ENCODE data around the gene NFIA.
A peak's percentile ranks its signal among the peaks of the same experiment; 100 is the strongest.

Gene NFIA

DNA sequence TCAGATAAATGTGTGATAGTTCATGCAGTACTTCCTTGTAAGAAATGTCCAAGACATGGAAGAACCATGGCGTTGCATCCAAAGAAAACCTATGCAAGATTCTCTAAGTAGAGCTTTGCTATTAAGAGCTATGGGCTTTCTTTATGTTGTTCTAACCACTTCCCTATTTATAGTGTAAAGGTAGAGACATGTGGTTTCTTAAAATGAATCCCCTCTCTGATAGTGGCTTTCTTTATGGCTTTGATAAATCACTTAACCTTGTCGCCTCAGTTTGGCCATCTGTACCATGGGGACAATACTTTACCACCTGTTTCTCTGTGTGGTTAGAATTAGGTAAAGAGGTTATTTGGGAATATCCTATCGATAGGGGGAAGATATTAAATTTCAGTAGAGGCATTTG is 305.5 kb downstream of the NFIA start:
- H3K4me3 ChIP-seq (ENCODE audit: low read depth, low read length), result no peak overlapping the region
- DNase-seq (ENCODE audit: low read depth), result no peak
- TF ChIP-seq, protein P1, sequence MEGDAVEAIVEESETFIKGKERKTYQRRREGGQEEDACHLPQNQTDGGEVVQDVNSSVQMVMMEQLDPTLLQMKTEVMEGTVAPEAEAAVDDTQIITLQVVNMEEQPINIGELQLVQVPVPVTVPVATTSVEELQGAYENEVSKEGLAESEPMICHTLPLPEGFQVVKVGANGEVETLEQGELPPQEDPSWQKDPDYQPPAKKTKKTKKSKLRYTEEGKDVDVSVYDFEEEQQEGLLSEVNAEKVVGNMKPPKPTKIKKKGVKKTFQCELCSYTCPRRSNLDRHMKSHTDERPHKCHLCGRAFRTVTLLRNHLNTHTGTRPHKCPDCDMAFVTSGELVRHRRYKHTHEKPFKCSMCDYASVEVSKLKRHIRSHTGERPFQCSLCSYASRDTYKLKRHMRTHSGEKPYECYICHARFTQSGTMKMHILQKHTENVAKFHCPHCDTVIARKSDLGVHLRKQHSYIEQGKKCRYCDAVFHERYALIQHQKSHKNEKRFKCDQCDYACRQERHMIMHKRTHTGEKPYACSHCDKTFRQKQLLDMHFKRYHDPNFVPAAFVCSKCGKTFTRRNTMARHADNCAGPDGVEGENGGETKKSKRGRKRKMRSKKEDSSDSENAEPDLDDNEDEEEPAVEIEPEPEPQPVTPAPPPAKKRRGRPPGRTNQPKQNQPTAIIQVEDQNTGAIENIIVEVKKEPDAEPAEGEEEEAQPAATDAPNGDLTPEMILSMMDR (conservative IDR thresholded peaks at IDR 0.05; ENCODE audit: low read depth, low read length), result no peak

DNA sequence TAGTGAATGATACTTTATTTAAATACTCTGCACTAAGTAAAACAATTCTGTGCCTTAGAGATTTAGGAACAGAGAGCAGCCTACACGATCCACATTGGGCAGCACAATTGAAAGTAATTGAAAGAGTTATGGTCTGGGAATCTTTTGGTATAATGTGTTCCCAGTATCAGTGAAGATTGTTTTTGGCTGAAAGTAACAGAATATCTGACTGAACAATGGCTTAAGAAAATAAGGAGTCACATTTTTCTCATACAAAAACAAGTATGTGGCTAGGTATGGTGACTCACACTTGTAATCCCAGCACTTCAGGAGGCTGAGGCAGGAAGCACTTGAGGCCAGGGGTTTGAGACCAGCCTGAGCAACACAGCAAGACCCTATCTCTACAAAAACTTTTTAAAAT is 306.2 kb downstream of the NFIA start:
- TF ChIP-seq, protein P1 (conservative IDR thresholded peaks at IDR 0.05; ENCODE audit: low read depth, low read length), result no peak
- no peak overlapping the region for H3K4me3 ChIP-seq (ENCODE audit: low read depth, low read length)
- peak; percentile 64 for DNase-seq (ENCODE audit: low read depth)

DNA sequence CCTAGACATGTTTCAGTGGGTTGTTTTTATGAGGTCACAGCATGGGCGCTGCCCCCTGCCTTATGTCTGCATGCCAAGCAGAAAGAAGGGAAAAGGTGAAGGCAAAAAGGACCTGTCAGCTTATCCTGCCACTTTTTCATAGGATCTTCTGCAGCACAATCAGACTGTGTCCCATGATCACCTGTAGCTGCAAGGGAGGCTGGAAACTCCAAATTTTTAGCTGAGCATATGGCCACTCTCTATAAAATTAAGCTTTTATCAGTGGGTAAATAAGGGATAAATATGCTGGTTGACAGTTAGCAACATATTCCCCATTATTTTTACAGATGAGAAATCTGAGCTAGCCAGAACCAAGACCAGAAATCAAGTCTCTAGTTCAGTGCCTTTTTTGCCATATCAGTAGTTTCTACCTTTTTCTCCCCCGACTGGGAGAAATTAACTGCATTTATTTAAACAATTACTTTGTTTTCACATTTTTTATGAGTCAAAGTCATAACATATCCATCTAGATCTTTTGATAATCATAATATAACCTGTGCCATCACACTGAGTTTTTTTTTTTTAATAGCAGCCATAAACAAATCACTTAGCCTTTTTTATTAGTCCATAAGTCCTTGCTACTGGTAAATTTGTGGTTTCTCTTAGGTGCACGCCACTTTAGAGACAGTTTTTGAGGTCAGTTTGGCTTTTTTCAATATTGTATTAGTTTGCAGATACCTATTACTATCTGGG is 307.0 kb downstream of the NFIA start:
- TF ChIP-seq, protein P1 (conservative IDR thresholded peaks at IDR 0.05; ENCODE audit: low read depth, low read length), result no peak
- H3K4me3 ChIP-seq (ENCODE audit: low read depth, low read length), result no peak overlapping the region
- no peak for DNase-seq (ENCODE audit: low read depth)

- TF ChIP-seq, protein P1 (conservative IDR thresholded peaks at IDR 0.05; ENCODE audit: low read depth, low read length), result no peak
- H3K4me3 ChIP-seq (ENCODE audit: low read depth, low read length), result no peak overlapping the region
- DNase-seq (ENCODE audit: low read depth), result no peak
These were observed 307.8 kb downstream of the NFIA start for GRCh38 chr1:61389926-61390845.

GRCh38 chr1:61391730-61392129 is 309.4 kb downstream of the NFIA start:
- TF ChIP-seq, protein P1 (conservative IDR thresholded peaks at IDR 0.05; ENCODE audit: low read depth, low read length), result no peak
- no peak overlapping the region for H3K4me3 ChIP-seq (ENCODE audit: low read depth, low read length)
- no peak for DNase-seq (ENCODE audit: low read depth)

- no peak overlapping the region for H3K4me3 ChIP-seq (ENCODE audit: low read depth, low read length)
- TF ChIP-seq, protein P1 (conservative IDR thresholded peaks at IDR 0.05; ENCODE audit: low read depth, low read length), result no peak
- DNase-seq (ENCODE audit: low read depth), result no peak
These were observed 310.3 kb downstream of the NFIA start for GRCh38 chr1:61392409-61393242.

Data from choroid plexus epithelial cell (primary cell).